ENCODE results near the gene HOXC13. TPM values are rescaled to one million over a fixed set of nuclear protein-coding genes. Genes with fewer than 3 reads are reported as not detected.

Gene HOXC13
- total and polyA plus RNA-seq, 9 of the 15 experiments (the other 6 are each of a cell fraction or from before 2014, with no cell fraction given), result 0.03 to 0.29 (median 0.17) TPM; not detected in 2

DNA sequence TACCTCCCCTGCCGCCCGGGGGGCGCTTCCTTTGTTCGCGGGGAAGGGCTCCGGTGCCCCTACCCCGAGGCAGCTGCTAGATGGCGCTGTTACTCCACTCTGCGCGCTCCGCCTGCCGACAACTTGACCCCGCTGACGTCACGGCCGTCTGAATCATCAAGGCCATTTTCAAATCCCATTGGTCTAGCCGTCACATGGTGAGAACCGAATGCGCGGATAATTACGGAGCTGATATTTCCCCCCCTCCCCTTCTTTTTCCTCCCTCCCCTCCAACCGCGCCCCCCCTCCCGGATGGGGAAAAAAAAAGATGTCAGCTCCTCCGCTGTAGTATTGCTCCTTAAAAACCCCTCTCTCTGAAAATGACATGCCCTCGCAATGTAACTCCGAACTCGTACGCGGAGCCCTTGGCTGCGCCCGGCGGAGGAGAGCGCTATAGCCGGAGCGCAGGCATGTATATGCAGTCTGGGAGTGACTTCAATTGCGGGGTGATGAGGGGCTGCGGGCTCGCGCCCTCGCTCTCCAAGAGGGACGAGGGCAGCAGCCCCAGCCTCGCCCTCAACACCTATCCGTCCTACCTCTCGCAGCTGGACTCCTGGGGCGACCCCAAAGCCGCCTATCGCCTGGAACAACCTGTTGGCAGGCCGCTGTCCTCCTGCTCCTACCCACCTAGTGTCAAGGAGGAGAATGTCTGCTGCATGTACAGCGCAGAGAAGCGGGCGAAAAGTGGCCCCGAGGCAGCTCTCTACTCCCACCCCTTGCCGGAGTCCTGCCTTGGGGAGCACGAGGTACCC is 46.5 kb downstream of the HOXC13 start, which contains the start of gene HOXC10 (continued):
- TF ChIP-seq, protein P1, sequence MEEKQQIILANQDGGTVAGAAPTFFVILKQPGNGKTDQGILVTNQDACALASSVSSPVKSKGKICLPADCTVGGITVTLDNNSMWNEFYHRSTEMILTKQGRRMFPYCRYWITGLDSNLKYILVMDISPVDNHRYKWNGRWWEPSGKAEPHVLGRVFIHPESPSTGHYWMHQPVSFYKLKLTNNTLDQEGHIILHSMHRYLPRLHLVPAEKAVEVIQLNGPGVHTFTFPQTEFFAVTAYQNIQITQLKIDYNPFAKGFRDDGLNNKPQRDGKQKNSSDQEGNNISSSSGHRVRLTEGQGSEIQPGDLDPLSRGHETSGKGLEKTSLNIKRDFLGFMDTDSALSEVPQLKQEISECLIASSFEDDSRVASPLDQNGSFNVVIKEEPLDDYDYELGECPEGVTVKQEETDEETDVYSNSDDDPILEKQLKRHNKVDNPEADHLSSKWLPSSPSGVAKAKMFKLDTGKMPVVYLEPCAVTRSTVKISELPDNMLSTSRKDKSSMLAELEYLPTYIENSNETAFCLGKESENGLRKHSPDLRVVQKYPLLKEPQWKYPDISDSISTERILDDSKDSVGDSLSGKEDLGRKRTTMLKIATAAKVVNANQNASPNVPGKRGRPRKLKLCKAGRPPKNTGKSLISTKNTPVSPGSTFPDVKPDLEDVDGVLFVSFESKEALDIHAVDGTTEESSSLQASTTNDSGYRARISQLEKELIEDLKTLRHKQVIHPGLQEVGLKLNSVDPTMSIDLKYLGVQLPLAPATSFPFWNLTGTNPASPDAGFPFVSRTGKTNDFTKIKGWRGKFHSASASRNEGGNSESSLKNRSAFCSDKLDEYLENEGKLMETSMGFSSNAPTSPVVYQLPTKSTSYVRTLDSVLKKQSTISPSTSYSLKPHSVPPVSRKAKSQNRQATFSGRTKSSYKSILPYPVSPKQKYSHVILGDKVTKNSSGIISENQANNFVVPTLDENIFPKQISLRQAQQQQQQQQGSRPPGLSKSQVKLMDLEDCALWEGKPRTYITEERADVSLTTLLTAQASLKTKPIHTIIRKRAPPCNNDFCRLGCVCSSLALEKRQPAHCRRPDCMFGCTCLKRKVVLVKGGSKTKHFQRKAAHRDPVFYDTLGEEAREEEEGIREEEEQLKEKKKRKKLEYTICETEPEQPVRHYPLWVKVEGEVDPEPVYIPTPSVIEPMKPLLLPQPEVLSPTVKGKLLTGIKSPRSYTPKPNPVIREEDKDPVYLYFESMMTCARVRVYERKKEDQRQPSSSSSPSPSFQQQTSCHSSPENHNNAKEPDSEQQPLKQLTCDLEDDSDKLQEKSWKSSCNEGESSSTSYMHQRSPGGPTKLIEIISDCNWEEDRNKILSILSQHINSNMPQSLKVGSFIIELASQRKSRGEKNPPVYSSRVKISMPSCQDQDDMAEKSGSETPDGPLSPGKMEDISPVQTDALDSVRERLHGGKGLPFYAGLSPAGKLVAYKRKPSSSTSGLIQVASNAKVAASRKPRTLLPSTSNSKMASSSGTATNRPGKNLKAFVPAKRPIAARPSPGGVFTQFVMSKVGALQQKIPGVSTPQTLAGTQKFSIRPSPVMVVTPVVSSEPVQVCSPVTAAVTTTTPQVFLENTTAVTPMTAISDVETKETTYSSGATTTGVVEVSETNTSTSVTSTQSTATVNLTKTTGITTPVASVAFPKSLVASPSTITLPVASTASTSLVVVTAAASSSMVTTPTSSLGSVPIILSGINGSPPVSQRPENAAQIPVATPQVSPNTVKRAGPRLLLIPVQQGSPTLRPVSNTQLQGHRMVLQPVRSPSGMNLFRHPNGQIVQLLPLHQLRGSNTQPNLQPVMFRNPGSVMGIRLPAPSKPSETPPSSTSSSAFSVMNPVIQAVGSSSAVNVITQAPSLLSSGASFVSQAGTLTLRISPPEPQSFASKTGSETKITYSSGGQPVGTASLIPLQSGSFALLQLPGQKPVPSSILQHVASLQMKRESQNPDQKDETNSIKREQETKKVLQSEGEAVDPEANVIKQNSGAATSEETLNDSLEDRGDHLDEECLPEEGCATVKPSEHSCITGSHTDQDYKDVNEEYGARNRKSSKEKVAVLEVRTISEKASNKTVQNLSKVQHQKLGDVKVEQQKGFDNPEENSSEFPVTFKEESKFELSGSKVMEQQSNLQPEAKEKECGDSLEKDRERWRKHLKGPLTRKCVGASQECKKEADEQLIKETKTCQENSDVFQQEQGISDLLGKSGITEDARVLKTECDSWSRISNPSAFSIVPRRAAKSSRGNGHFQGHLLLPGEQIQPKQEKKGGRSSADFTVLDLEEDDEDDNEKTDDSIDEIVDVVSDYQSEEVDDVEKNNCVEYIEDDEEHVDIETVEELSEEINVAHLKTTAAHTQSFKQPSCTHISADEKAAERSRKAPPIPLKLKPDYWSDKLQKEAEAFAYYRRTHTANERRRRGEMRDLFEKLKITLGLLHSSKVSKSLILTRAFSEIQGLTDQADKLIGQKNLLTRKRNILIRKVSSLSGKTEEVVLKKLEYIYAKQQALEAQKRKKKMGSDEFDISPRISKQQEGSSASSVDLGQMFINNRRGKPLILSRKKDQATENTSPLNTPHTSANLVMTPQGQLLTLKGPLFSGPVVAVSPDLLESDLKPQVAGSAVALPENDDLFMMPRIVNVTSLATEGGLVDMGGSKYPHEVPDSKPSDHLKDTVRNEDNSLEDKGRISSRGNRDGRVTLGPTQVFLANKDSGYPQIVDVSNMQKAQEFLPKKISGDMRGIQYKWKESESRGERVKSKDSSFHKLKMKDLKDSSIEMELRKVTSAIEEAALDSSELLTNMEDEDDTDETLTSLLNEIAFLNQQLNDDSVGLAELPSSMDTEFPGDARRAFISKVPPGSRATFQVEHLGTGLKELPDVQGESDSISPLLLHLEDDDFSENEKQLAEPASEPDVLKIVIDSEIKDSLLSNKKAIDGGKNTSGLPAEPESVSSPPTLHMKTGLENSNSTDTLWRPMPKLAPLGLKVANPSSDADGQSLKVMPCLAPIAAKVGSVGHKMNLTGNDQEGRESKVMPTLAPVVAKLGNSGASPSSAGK (IDR thresholded peaks at IDR 0.05), result peak; percentile 65
- TF ChIP-seq, protein P2, sequence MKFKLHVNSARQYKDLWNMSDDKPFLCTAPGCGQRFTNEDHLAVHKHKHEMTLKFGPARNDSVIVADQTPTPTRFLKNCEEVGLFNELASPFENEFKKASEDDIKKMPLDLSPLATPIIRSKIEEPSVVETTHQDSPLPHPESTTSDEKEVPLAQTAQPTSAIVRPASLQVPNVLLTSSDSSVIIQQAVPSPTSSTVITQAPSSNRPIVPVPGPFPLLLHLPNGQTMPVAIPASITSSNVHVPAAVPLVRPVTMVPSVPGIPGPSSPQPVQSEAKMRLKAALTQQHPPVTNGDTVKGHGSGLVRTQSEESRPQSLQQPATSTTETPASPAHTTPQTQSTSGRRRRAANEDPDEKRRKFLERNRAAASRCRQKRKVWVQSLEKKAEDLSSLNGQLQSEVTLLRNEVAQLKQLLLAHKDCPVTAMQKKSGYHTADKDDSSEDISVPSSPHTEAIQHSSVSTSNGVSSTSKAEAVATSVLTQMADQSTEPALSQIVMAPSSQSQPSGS (CRISPR knock-in tag; IDR thresholded peaks at IDR 0.05), result no peak
- TF ChIP-seq, protein P3, sequence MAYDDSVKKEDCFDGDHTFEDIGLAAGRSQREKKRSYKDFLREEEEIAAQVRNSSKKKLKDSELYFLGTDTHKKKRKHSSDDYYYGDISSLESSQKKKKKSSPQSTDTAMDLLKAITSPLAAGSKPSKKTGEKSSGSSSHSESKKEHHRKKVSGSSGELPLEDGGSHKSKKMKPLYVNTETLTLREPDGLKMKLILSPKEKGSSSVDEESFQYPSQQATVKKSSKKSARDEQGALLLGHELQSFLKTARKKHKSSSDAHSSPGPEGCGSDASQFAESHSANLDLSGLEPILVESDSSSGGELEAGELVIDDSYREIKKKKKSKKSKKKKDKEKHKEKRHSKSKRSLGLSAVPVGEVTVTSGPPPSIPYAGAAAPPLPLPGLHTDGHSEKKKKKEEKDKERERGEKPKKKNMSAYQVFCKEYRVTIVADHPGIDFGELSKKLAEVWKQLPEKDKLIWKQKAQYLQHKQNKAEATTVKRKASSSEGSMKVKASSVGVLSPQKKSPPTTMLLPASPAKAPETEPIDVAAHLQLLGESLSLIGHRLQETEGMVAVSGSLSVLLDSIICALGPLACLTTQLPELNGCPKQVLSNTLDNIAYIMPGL (CRISPR knock-in tag; IDR thresholded peaks at IDR 0.05), result no peak
- TF ChIP-seq SNIP1 (IDR thresholded peaks at IDR 0.05; ENCODE audit: low read depth) (no peak), HMG20B (CRISPR knock-in tag; IDR thresholded peaks at IDR 0.05) (no peak), ZNF165 (CRISPR knock-in tag; IDR thresholded peaks at IDR 0.05; ENCODE audit: borderline replicate concordance) (no peak)
- TF ChIP-seq, protein P4, sequence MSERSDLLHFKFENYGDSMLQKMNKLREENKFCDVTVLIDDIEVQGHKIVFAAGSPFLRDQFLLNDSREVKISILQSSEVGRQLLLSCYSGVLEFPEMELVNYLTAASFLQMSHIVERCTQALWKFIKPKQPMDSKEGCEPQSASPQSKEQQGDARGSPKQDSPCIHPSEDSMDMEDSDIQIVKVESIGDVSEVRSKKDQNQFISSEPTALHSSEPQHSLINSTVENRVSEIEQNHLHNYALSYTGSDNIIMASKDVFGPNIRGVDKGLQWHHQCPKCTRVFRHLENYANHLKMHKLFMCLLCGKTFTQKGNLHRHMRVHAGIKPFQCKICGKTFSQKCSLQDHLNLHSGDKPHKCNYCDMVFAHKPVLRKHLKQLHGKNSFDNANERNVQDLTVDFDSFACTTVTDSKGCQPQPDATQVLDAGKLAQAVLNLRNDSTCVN (CRISPR knock-in tag; IDR thresholded peaks at IDR 0.05), result no peak
- TF ChIP-seq, protein P5, sequence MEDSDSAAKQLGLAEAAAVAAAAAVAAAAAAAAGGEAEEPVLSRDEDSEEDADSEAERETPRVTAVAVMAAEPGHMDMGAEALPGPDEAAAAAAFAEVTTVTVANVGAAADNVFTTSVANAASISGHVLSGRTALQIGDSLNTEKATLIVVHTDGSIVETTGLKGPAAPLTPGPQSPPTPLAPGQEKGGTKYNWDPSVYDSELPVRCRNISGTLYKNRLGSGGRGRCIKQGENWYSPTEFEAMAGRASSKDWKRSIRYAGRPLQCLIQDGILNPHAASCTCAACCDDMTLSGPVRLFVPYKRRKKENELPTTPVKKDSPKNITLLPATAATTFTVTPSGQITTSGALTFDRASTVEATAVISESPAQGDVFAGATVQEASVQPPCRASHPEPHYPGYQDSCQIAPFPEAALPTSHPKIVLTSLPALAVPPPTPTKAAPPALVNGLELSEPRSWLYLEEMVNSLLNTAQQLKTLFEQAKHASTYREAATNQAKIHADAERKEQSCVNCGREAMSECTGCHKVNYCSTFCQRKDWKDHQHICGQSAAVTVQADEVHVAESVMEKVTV (CRISPR knock-in tag; IDR thresholded peaks at IDR 0.05), result peak; percentile 74

Data from K562 (cell line).